H1 (cell line): Measurements from ENCODE around the gene DYSF. TPM values are rescaled to one million over a fixed set of nuclear protein-coding genes. Genes with fewer than 3 reads are reported as not detected.

Experiments
- CTCF ChIA-PET: fragments of 300-600 bp; sonication (Branson Sonifier 250); formaldehyde crosslinking; loops from one replicate; lab custom pipeline; 2021; ENCODE audit not compliant: partially characterized antibody; lab: Charles Lee
- POLR2A ChIA-PET: fragments of 300-600 bp; sonication (Branson Sonifier 250); formaldehyde crosslinking; loops from one replicate; lab custom pipeline; 2021; ENCODE audit warnings: inconsistent platforms; ENCODE audit not compliant: partially characterized antibody; lab: Charles Lee
- DNase-seq, 2 experiments: peaks; one replicate each; pipeline versions ENCODE4 v3.0.0 to v3.0.0-alpha.2; 2010 to 2022; ENCODE audit warnings: low spot score in 2 of 2, low read depth in 1 of 2, mixed read lengths in 1 of 2
- FAIRE-seq: peaks from 2 replicates; lab custom pipeline; 2011; peaks lifted over from hg19 to GRCh38; lab: Jason Lieb, UNC
- H2AFZ ChIP-seq: 2 replicates; pipeline ENCODE4 v1.8.1; 2012; ENCODE audit warnings: low read length, inconsistent platforms
- H2AK5ac ChIP-seq: 2 replicates; pipeline ENCODE4 v1.6.1; 2013; ENCODE audit warnings: low read depth, low read length
- H2BK120ac ChIP-seq: replicated peaks from 2 replicates; pipeline ENCODE3; 2013; ENCODE audit warnings: low read depth, low read length, inconsistent platforms
- H2BK12ac ChIP-seq: 2 replicates; pipeline ENCODE4 v1.6.1; 2013; ENCODE audit warnings: low read depth, low read length
- H2BK15ac ChIP-seq: 2 replicates; pipeline ENCODE4 v1.6.1; 2013; ENCODE audit warnings: low read length
- H2BK20ac ChIP-seq: 2 replicates; pipeline ENCODE4 v1.6.1; 2013; ENCODE audit warnings: low read length
- H2BK5ac ChIP-seq: 2 replicates; pipeline ENCODE4 v1.6.1; 2013; ENCODE audit warnings: low read depth, low read length
- H3K14ac ChIP-seq: 2 replicates; pipeline ENCODE4 v1.6.1; 2013; ENCODE audit warnings: inconsistent platforms; ENCODE audit not compliant: insufficient read length
- H3K18ac ChIP-seq: 2 replicates; pipeline ENCODE4 v1.6.1; 2013; ENCODE audit warnings: low read length; ENCODE audit errors: extremely low read depth
- H3K23ac ChIP-seq: 2 replicates; pipeline ENCODE4 v1.6.1; 2013; ENCODE audit warnings: inconsistent platforms; ENCODE audit not compliant: insufficient read length
- H3K23me2 ChIP-seq: 2 replicates; pipeline ENCODE4 v1.6.1; 2013; ENCODE audit warnings: low read depth, low read length
- H3K27ac ChIP-seq: 2 replicates; pipeline ENCODE4 v1.6.1; 2011; ENCODE audit warnings: low read depth, low read length, inconsistent platforms
- H3K27me3 ChIP-seq, 4 experiments: replicated peaks in 1 of 4; 1 replicate in 1 of 4; 2 replicates in 3 of 4; pipeline versions ENCODE4 v1.6.1 to v1.8.1; 2011 to 2013; ENCODE audit warnings: low read length in 3 of 4, mild to moderate bottlenecking in 3 of 4, inconsistent platforms in 2 of 4, mixed read lengths in 2 of 4, moderate library complexity in 1 of 4; ENCODE audit not compliant: control insufficient read depth in 3 of 4, insufficient read depth in 3 of 4; ENCODE audit errors: extremely low read depth in 1 of 4
- H3K36me3 ChIP-seq, 4 experiments: 2 replicates each; pipeline versions ENCODE4 v1.6.1 to v1.8.1; 2011 to 2013; ENCODE audit warnings: mild to moderate bottlenecking in 4 of 4, low read length in 3 of 4, moderate library complexity in 2 of 4, control low read depth in 1 of 4, inconsistent platforms in 1 of 4; ENCODE audit not compliant: insufficient read depth in 4 of 4, control insufficient read depth in 2 of 4
- H3K4ac ChIP-seq: replicated peaks from 2 replicates; pipeline ENCODE3; 2013; ENCODE audit warnings: low read length, low read depth, mixed read lengths, inconsistent platforms; ENCODE audit not compliant: insufficient read length
- H3K4me1 ChIP-seq, 4 experiments: replicated peaks in 1 of 4; 1 replicate in 1 of 4; 2 replicates in 3 of 4; pipeline versions ENCODE4 v1.6.1 to v1.8.1; 2011 to 2013; ENCODE audit warnings: low read length in 3 of 4, inconsistent platforms in 2 of 4, mixed read lengths in 1 of 4; ENCODE audit not compliant: insufficient read depth in 4 of 4, control insufficient read depth in 3 of 4
- H3K4me2 ChIP-seq, 2 experiments: 2 replicates each; pipeline versions ENCODE4 v1.6.1 to v1.8.1; 2011 to 2013; ENCODE audit warnings: low read depth in 2 of 2, low read length in 2 of 2, control low read depth in 1 of 2, inconsistent platforms in 1 of 2, mild to moderate bottlenecking in 1 of 2; ENCODE audit not compliant: insufficient read depth in 1 of 2
- H3K4me3 ChIP-seq, 4 experiments: fragments of 200-600, 300-600 bp in 1 of 4; sonication (generic), shearing (Covaris generic), sonication (Bioruptor Twin) in 1 of 4; 2 replicates each; pipeline versions ENCODE4 v1.5.1 to v1.8.1; 2011 to 2016; ENCODE audit warnings: low read length in 4 of 4, low read depth in 3 of 4, control low read depth in 2 of 4, inconsistent platforms in 2 of 4, mild to moderate bottlenecking in 2 of 4, mixed read lengths in 1 of 4, moderate library complexity in 1 of 4; ENCODE audit not compliant: insufficient read depth in 2 of 4; ENCODE audit errors: extremely low read depth in 1 of 4
- H3K56ac ChIP-seq: replicated peaks from 2 replicates; pipeline ENCODE3; 2013; ENCODE audit warnings: low read depth, mild to moderate bottlenecking, mixed read lengths, low read length, inconsistent platforms; ENCODE audit not compliant: insufficient read length
- H3K79me1 ChIP-seq: 2 replicates; pipeline ENCODE4 v1.6.1; 2013; ENCODE audit warnings: low read depth, low read length, control low read depth
- H3K79me2 ChIP-seq, 2 experiments: 2 replicates each; pipeline versions ENCODE4 v1.6.1 to v1.8.1; 2012 to 2013; ENCODE audit warnings: low read length in 2 of 2, mild to moderate bottlenecking in 2 of 2, inconsistent platforms in 1 of 2; ENCODE audit not compliant: insufficient read depth in 2 of 2, control insufficient read depth in 1 of 2
- H3K9ac ChIP-seq, 4 experiments: replicated peaks in 1 of 4; 1 replicate in 1 of 4; 2 replicates in 3 of 4; pipeline versions ENCODE4 v1.6.1 to v1.8.1; 2011 to 2013; ENCODE audit warnings: low read depth in 3 of 4, low read length in 3 of 4, control low read depth in 2 of 4, mild to moderate bottlenecking in 2 of 4, moderate library complexity in 2 of 4, inconsistent platforms in 1 of 4; ENCODE audit errors: extremely low read depth in 1 of 4
- H3K9me3 ChIP-seq, 2 experiments: 2 replicates each; pipeline versions ENCODE4 v1.6.1 to v1.8.1; 2012 to 2013; ENCODE audit warnings: mild to moderate bottlenecking in 2 of 2, moderate library complexity in 2 of 2, control low read depth in 1 of 2, inconsistent platforms in 1 of 2, low read depth in 1 of 2, low read length in 1 of 2, mixed read lengths in 1 of 2; ENCODE audit not compliant: insufficient read depth in 2 of 2
- H4K20me1 ChIP-seq, 2 experiments: replicated peaks in 1 of 2; 2 replicates each; pipeline versions ENCODE3 to v1.8.1; 2011 to 2013; ENCODE audit warnings: inconsistent platforms in 2 of 2, low read length in 2 of 2, mild to moderate bottlenecking in 1 of 2; ENCODE audit not compliant: insufficient read depth in 2 of 2, control insufficient read depth in 1 of 2
- H4K5ac ChIP-seq: 2 replicates; pipeline ENCODE4 v1.6.1; 2013; ENCODE audit warnings: low read length, low read depth, mixed read lengths, inconsistent platforms; ENCODE audit not compliant: insufficient read length
- H4K8ac ChIP-seq: 2 replicates; pipeline ENCODE4 v1.8.0; 2013; ENCODE audit warnings: mild to moderate bottlenecking, moderate library complexity, low read length, inconsistent platforms; ENCODE audit not compliant: insufficient read depth; ENCODE audit errors: extremely low read depth
- H4K91ac ChIP-seq: replicated peaks from 2 replicates; pipeline ENCODE3; 2013; ENCODE audit warnings: low read length, mixed read lengths, inconsistent platforms; ENCODE audit not compliant: insufficient read length
- CBX5 ChIP-seq: fragments of 300-800, 300-1000 bp; sonication (generic); IDR thresholded peaks from 2 replicates; pipeline ENCODE4 v1.7.1; 2016; ENCODE audit warnings: antibody characterized with exemption, low read length, low read depth
- CHD1 ChIP-seq: IDR thresholded peaks from 2 replicates; pipeline ENCODE4 v1.6.1; 2012; ENCODE audit warnings: low read depth, low read length, improper control_type of control experiment
- JUN ChIP-seq: IDR thresholded peaks from 2 replicates; pipeline ENCODE4 v1.6.1; 2011; ENCODE audit warnings: low read depth, mild to moderate bottlenecking, improper control_type of control experiment, low read length
- PHF8 ChIP-seq: fragments of 200-600 bp; sonication (generic); conservative IDR thresholded peaks from 2 replicates; pipeline ENCODE4 v1.7.1; 2012; ENCODE audit warnings: low read depth, mild to moderate bottlenecking, inconsistent platforms, low read length, moderate library complexity
- SUZ12 ChIP-seq: fragments of 200-600 bp; sonication (generic); IDR thresholded peaks from 2 replicates; pipeline ENCODE4 v1.6.1; 2012; ENCODE audit warnings: mild to moderate bottlenecking, inconsistent platforms, low read length, moderate library complexity, mixed read lengths
- WGBS, 2 experiments: shearing (Covaris generic) in 1 of 2; methylation state at CpG; one replicate each; pipeline versions ENCODE4 v1.1.6 to v1.1.7; 2013 to 2015; ENCODE audit warnings: low lambda C conversion rate in 2 of 2, mixed read lengths in 2 of 2, inconsistent platforms in 1 of 2, low coverage in 1 of 2, missing lambda C conversion rate in 1 of 2; ENCODE audit not compliant: insufficient replicate concordance in 2 of 2, insufficient coverage in 1 of 2, insufficient read length in 1 of 2; ENCODE audit errors: extremely low coverage in 1 of 2, missing lambda C conversion rate in 1 of 2; 5-methylcytosine and 5-hydroxymethylcytosine counted together
- polyA plus RNA-seq, 7 experiments: library from polyadenylated mRNA; depleted of rRNA in 3 of 7; stranded (reverse) in 5 of 7; unstranded in 2 of 7; fragments of >200 nt in 5 of 7; fragments of 200-250 nt in 2 of 7; gene quantifications; 1 replicate in 5 of 7; 2 replicates in 1 of 7; 4 replicates in 1 of 7; pipeline versions ENCODE4 v1.2.1 to v1.2.3, GENCODE V29; 2011 to 2013; ENCODE audit warnings: missing spikeins in 2 of 7, mixed read lengths in 2 of 7
- total RNA-seq: library from RNA; stranded (reverse); fragmentation: NEBNext Ultra II Directional; extraction: Animal tissue kit (Norgen Biotek cat#: 25700); gene quantifications from 2 replicates; pipeline ENCODE4 v1.2.1, GENCODE V29; 2021

Gene DYSF
- total and polyA plus RNA-seq, 2 of the 8 experiments (the other 6 are each of a cell fraction or from before 2014, with no cell fraction given) = 5.8 to 7.1 TPM

DNA sequence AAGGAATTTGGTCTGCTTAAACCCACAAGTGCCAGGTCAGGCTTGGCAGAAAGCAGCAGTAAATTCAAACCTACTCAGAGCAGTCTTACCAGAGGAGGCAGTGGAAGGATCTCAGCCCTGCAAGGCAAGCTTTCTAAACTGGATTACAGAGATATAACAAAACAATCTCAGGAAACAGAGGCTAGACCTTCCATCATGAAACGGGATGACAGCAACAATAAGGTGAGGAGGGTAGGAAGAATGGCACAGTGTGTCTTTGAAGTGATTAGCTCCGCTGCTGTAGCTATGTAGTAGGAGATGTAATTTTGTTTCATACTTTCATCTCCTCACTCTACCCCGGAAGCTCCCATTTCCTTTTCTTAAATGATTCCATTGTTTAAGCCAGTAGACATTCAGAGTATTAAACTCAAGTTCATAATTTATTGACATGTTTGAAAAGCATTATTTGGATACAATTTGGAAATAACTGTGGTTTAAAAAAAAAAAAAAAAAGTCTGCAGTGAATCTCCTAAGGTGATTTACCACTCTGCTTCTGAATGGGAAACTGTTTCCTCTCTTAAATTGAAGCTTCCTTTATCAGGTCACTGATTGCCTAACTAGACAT, 29.4 kb upstream of the DYSF start:
- FAIRE-seq (no peak), DNase-seq (no peak)
- Histone ChIP-seq H3K23ac (no peak overlapping the region), H2AFZ (no peak overlapping the region), H2BK12ac (no peak overlapping the region), H2BK15ac (no peak overlapping the region), H3K23me2 (no peaks in the 10 kb centered on the region), H3K27ac (no peak overlapping the region), H3K4me2 (no peak overlapping the region), H3K79me1 (no peaks in the 10 kb centered on the region), H4K91ac (no peak overlapping the region), H3K14ac (no peak overlapping the region), H2BK120ac (no peak overlapping the region), H4K5ac (no peak overlapping the region), H3K9me3 (no peaks in the 10 kb centered on the region), H3K56ac (no peak overlapping the region), H3K4ac (no peak overlapping the region), H3K36me3 (peaks cover 8 to 74% (median 38%) of the 10 kb centered on the region in 4 experiments), H4K20me1 (no peaks in the 10 kb centered on the region), H4K8ac (no peak overlapping the region), H2AK5ac (no peak overlapping the region), H3K4me3 (no peak overlapping the region), H2BK20ac (no peak overlapping the region), H3K27me3 (no peaks in the 10 kb centered on the region), H3K79me2 (no peaks in the 10 kb centered on the region), H2BK5ac (no peak overlapping the region), H3K9ac (no peak overlapping the region), H3K4me1 (no peaks in the 10 kb centered on the region), H3K18ac (no peak overlapping the region)
- ChIA-PET CTCF (interaction anchor here (1.0 to 1.3 kb wide), 2 partner anchors 10 to 45 kb away, joined by 3 to 4 read pairs; no protein-coding TSS in a partner anchor), POLR2A (interaction anchor here (0.7 to 0.9 kb wide), 3 partner anchors 29 to 123 kb away, joined by 3 to 5 read pairs (median 4); partner anchors contain the start of gene DYSF)
- WGBS, 2 experiments = 93% methylated on average over 3 of the region's 3 CpGs; no CpG with 5 or more reads in 1 of the 2 experiments
- TF ChIP-seq CBX5 (no peak), CHD1 (no peak), JUN (no peak), PHF8 (no peak), SUZ12 (no peak)
